GM19324 (cell line): Measurements from ENCODE around the gene NDEL1.

ENCODE experiments used
- ATAC-seq: cut with Tn5 transposase; IDR thresholded peaks from one replicate; pipeline ENCODE4 v1.9.1; 2021; ENCODE audit warnings: mild to moderate bottlenecking, moderate library complexity; ENCODE audit not compliant: unreplicated experiment, low FRiP score

The NDEL1 gene

DNA sequence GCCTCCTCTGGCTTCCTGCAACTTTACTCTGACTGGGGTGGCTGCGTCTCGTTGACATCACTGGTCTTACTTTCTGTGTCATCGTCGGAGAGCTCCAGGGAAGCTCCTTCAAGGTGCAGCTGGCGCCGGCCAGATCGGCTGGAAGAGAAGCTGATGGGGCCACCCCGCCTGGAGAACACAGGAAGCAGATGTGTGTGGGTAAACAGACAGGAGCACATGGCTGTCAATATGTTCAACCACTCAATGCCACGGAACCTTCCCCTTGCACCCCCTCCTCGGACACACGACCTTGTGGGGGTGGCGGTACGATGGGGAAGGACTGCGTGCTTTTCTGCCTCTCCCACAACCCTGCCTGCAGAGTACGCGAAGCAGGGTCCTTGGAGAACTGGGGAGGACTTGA, 40.1 kb downstream of the NDEL1 start:
- ATAC-seq, result no peak

DNA sequence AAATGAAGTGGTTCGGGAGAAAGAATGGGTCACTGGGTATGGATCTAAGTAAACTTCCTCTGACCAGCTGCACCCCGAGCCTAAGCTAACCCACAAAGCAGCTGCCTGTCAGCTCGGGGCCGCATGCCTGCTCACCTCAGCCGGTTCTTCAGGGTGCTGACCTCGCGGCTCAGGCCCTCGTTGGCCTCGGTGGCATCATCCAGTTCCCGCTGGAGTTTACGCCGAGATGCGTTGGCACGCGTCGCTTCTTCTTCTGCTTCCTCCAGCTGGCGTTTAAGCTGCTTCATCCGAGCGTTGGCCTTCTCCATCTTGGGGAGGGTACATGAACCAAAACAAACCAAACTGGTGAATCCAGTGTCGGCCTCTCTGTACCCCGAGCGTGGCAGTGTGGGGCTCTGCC, 41.1 kb downstream of the NDEL1 start:
- no peak for ATAC-seq

DNA sequence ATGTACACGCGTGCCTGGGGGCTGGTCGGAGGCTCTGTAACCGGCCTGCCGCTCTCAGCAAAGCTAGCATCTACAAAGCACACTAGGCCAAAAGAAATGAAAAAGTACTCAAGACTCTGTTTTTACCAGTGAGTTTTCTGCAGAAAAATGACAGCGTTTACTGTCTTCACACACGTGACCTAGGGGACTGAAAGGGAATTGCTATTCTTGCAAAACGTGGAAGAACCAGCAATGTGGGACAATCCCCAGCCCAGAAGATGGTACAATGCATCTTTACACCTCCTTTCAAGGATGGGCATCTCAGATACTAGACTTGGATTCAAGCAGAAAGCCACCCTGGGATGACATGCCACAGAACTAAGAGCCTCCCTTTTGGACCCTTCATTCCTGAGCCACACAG, 41.5 kb downstream of the NDEL1 start:
- ATAC-seq, result no peak

- no peak for ATAC-seq
These were observed 42.2 kb downstream of the NDEL1 start for GRCh38 chr17:8477715-8478441.

DNA sequence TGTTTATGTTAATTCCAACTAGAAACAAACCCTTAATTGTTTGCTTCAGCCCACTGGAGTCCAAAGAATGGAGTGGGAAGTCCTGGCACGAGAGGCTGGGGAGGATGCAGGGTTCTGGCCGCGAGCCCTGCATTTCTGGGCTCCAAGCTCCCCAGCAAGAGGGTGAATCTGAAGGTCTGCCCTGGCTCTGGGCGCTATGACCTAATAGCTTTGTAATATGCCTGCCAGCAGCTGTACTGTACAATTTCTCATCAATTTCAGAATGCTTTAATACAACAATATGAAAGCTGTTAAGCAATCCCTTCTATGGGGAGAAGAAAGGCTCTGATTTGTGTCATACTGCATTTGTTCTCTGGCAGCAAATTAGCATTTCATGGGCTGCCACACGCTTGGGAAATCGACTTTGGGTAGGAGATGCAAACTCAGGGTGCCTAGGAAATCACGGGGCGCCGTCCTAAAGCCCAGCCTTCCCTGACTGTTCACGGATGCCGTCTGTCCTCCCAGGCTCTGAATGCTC, 43.8 kb downstream of the NDEL1 start:
- ATAC-seq, result no peak

- no peak for ATAC-seq
These were observed 44.6 kb downstream of the NDEL1 start for GRCh38 chr17:8480011-8480976.

GRCh38 chr17:8481089-8481488, 45.4 kb downstream of the NDEL1 start:
- no peak for ATAC-seq

DNA sequence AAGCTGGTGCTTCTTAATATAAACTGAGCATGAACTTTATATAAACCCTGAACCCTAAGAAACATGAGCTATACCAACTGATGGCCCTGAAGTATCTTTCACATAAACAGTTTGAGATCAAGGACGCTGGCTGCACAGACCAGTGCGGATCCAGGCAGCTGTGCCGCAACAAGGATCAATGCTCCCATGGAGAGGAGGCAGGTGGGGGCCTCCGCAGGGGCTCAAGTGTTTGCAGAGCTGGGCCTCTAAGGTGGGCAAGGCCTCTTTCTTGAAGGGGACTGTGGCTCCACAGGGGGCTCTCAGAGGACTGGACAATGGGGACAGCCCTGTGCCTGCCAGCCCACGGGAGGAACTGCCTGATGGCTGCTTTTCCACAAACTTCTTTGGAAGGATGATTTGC, 46.0 kb downstream of the NDEL1 start:
- ATAC-seq, result no peak

GRCh38 chr17:8482546-8482945, 46.9 kb downstream of the NDEL1 start:
- ATAC-seq, result no peak

DNA sequence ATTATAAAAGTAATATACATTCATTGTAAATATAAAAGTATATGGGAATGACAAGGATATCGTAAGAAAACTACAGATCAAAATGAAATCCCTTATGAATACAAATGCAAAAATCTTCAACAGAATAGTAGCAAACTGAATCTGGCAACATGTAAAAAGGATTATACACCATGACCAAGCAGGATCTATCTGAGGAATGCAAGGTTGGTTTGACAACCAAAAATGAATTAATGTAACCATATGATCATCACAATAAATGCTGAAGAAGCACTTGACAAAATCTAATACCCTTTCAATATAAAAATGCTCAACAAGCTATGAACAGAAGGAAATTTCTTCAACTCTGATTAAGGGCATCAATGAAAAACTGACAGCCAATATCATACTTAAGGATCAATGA, 48.8 kb downstream of the NDEL1 start:
- no peak for ATAC-seq

DNA sequence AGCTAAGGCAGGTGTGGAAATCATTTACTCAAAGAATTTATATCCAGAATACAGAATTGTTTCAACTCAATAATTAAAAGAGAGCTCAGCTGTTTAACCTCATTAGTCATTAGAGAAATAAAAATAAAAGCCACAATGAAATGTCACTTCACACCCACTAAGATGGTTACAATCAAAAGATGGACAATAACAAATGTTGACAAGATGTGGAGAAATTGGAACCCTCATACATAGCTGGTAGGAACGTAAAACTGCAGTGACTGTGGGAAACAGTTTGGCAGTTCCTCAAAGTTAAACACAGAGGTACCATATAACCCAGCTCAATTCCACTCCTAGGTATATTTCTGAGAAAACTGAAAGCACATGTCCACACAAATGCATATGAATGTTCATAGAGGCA, 49.8 kb downstream of the NDEL1 start:
- no peak for ATAC-seq

DNA sequence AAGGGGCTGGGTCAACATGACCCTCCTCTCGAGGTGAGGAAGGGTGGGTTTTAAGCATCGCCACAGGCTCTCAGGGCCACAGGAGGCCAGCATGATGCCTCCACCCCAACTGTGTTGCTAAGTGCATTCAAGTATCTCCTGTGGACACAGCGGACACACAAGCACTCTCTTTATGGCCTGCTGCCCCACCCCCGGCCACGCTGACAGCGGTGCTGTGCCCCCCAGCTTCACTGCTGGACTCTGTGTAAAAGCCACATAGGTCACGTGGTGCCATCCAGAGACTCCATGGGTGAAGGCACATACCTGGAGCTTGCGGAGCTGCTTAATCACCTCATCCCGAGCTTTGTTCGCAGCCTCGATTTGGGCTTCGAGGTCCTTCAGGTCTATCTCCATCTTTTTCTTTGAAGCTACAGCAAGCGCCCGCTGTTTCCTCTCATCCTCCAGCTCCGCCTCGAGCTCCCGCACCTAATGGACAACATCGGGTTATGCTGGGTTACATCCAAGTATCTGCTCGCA, 51.5 kb downstream of the NDEL1 start:
- ATAC-seq, result no peak

DNA sequence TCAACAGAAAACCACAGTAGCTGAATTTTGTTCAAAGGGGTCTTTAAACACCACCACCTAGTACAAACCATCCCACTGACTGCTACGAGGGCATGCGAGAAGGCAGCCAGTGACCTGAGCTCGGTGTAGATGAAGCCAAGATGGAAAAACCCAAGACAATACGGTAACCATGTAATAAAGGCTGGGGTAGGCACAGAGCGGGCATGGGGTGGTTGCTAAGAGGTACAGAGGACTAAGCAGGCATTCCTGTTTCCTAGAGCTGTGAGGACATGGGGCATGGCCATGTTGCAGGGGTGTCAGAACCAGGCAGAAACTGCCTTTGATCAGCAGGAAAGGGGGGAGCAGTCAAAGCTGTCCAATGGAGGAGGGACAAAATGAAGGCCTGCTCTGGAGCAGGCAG, 52.1 kb downstream of the NDEL1 start:
- ATAC-seq, result no peak

DNA sequence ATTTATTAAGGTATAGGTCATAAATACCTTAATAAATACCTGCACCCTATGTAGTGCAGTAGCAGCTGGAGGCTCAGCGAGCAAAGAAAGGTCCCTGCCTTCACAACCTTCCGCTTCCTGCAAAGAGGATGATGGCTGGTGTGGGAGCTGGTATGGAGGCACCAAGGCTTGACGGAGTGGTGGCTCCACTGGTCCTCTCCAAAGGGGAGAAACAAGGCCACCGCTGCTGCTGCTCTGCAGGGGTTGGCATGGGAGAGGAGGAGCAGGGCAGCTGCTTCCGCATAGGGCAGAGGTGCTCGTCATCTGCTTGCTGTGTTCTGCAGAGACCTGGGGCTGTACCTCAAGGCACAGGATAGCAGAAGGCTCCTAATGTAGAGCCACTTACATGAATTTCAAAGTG, 52.8 kb downstream of the NDEL1 start:
- ATAC-seq, result no peak

DNA sequence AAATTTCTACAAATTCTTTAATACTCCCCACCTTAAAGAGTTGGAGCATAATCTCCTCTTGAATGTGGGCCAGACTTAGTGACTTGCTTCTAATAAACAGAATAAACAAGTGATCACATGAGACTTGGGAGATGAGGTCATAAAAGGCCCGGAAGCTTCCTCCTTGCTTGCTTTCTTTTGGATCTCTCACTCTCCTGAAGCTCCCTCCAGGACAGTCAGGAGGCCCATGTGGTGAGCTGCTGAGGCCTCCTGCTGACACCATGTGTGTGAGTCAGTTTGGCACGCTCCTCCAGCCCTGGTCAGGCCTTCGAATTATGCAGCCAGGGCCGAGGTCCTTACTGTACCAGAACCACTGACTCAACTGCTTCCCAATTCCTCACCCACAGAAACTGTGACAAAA, 53.2 kb downstream of the NDEL1 start:
- ATAC-seq, result no peak

- ATAC-seq, result no peak
These were observed 54.2 kb downstream of the NDEL1 start for GRCh38 chr17:8489841-8490240.

GRCh38 chr17:8490256-8491023, 54.8 kb downstream of the NDEL1 start:
- no peak for ATAC-seq

DNA sequence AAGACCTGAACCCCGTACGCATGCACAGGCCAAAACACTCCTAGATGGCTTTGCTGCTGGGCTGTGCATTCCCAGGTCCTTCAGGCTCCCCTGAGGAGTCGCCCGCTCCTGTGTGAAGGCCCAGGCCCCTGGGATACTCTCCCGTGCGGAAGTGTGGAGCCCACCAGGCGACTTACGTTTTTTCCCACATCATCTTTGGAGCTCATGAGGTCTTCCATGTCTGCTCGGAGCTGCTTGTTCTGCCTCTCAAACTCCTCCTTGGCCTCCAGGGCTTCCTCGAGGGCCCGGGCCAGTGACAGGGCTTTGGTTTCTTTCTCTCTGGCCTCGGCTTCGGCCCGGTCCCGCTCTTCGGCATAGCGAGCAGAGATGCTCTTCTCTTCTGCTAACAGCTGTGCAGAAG, 56.4 kb downstream of the NDEL1 start:
- ATAC-seq, result no peak

- ATAC-seq, result no peak
These were observed 58.3 kb downstream of the NDEL1 start for GRCh38 chr17:8494021-8494420.

- no peak for ATAC-seq
These were observed 58.9 kb downstream of the NDEL1 start for GRCh38 chr17:8494506-8495111.
